GM21447 (cell line): ENCODE data around the gene PRND.

ENCODE experiments used
- ATAC-seq: cut with Tn5 transposase; IDR thresholded peaks from one replicate; pipeline ENCODE4 v1.9.1; 2021; ENCODE audit not compliant: unreplicated experiment

PRND gene

GRCh38 chr20:4776079-4776630 is 54.4 kb downstream of the PRND start:
- ATAC-seq = no peak
